Measurements from ENCODE around the gene SGO2. TPM values are rescaled to one million over a fixed set of nuclear protein-coding genes. Genes with fewer than 3 reads are reported as not detected.

The SGO2 gene
- total and polyA plus RNA-seq, 9 of the 15 experiments (the other 6 are each of a cell fraction or from before 2014, with no cell fraction given) = 14.5 to 25.9 (median 16.6) TPM

DNA sequence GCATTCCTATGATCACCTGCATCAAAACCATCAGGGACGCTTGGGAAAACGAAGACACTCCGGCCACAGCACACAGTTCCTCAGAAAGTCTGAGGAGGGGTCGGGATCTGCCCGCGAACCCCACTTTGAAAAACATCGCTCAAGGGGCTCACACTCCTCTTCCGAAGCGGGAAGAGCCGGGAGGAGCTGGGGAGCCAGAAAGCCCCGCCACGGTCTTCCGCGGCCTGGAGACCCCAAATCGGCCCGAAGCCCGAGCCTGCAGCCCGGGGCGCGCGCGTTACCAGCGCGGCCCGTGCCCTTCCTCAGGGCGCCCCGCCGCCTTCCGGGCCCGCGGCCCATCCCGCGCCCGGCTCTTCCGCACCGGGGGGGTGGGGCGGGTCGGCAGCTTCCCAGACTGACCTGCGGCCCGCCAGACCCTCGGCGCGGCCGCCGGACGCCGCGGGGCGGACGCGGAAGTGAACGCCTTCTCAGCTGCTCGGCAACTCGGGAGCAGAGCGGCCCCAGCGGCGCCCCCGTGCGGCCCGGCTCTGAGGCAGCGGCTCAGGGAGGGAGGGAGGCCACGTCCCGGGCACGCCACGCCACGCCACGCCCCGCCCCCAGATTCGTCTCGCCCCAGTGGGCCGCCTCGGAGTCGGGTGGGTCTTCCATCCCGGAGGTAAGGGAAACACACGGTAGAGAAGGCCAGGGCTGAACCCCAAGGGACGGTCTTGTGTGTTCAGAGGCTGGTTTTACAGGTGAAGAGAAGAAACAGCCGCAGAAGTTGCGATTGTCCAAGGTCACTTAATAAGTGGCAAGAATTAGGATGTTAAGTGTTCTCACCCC lies 16.2 kb upstream of the SGO2 start, which contains the start of gene KCTD18 (continued):
- TF ChIP-seq TARDBP (IDR thresholded peaks at IDR 0.05) (peak; percentile 94), ETV5 (CRISPR knock-in tag; IDR thresholded peaks at IDR 0.05; ENCODE audit: low read depth) (peak; percentile 68), ETV6 (IDR thresholded peaks at IDR 0.05; ENCODE audit: borderline replicate concordance in 1 of 2, low read depth in 2 of 2, low read length in 1 of 2) (peak; percentile 61 to 73; a peak in 2 of 4 replicates), ETV6 (CRISPR knock-in tag; IDR thresholded peaks at IDR 0.05; ENCODE audit: borderline replicate concordance) (no peak), BRD4 (IDR thresholded peaks at IDR 0.05) (no peak), KDM1A (IDR thresholded peaks at IDR 0.05) (no peak), CCAR2 (IDR thresholded peaks at IDR 0.05; ENCODE audit: low read depth, low read length) (no peak), ZNF124 (CRISPR knock-in tag; IDR thresholded peaks at IDR 0.05) (no peak), ZKSCAN3 (CRISPR knock-in tag; IDR thresholded peaks at IDR 0.05) (no peak), MCM5 (IDR thresholded peaks at IDR 0.05; ENCODE audit: low read depth) (no peak), SMARCA5 (IDR thresholded peaks at IDR 0.05) (no peak), ZBTB7A (IDR thresholded peaks at IDR 0.05; ENCODE audit: borderline replicate concordance, control insufficient read depth, low read depth, low read length) (peak; percentile 87), ZNF253 (CRISPR knock-in tag; conservative IDR thresholded peaks at IDR 0.05) (no peak), NONO (IDR thresholded peaks at IDR 0.05; ENCODE audit: low read depth in 2 of 2, low read length in 1 of 2) (0 out of 4 replicates have a peak, but pooled peaks of 1 of the 2 experiments have one; percentile 31), NELFE (IDR thresholded peaks at IDR 0.05; ENCODE audit: insufficient read depth, insufficient read length) (no peak), GTF2E2 (tag; IDR thresholded peaks at IDR 0.05) (no peak), CBX5 (IDR thresholded peaks at IDR 0.05; ENCODE audit: borderline replicate concordance, low read depth) (no peak), NCOR1 (IDR thresholded peaks at IDR 0.05) (0 out of 2 replicates have a peak, but pooled peaks have one; percentile 10), ZNF780A (CRISPR knock-in tag; IDR thresholded peaks at IDR 0.05) (no peak), SRF (CRISPR knock-in tag; IDR thresholded peaks at IDR 0.05) (no peak; a peak in 1 of 4 replicates), ZNF41 (CRISPR knock-in tag; conservative IDR thresholded peaks at IDR 0.05) (no peak), NFE2 (IDR thresholded peaks at IDR 0.05; ENCODE audit: low read depth) (no peak), TAF1 (IDR thresholded peaks at IDR 0.05; ENCODE audit: control insufficient read depth, extremely low read depth, insufficient read depth, low read length, severe bottlenecking) (peak; percentile 65)
- TF ChIP-seq, protein P1, sequence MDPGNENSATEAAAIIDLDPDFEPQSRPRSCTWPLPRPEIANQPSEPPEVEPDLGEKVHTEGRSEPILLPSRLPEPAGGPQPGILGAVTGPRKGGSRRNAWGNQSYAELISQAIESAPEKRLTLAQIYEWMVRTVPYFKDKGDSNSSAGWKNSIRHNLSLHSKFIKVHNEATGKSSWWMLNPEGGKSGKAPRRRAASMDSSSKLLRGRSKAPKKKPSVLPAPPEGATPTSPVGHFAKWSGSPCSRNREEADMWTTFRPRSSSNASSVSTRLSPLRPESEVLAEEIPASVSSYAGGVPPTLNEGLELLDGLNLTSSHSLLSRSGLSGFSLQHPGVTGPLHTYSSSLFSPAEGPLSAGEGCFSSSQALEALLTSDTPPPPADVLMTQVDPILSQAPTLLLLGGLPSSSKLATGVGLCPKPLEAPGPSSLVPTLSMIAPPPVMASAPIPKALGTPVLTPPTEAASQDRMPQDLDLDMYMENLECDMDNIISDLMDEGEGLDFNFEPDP (CRISPR knock-in tag; IDR thresholded peaks at IDR 0.05) = no peak
- TF ChIP-seq, protein P2, sequence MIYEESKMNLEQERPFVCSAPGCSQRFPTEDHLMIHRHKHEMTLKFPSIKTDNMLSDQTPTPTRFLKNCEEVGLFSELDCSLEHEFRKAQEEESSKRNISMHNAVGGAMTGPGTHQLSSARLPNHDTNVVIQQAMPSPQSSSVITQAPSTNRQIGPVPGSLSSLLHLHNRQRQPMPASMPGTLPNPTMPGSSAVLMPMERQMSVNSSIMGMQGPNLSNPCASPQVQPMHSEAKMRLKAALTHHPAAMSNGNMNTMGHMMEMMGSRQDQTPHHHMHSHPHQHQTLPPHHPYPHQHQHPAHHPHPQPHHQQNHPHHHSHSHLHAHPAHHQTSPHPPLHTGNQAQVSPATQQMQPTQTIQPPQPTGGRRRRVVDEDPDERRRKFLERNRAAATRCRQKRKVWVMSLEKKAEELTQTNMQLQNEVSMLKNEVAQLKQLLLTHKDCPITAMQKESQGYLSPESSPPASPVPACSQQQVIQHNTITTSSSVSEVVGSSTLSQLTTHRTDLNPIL (CRISPR knock-in tag; IDR thresholded peaks at IDR 0.05) = no peak
- TF ChIP-seq, protein P3, sequence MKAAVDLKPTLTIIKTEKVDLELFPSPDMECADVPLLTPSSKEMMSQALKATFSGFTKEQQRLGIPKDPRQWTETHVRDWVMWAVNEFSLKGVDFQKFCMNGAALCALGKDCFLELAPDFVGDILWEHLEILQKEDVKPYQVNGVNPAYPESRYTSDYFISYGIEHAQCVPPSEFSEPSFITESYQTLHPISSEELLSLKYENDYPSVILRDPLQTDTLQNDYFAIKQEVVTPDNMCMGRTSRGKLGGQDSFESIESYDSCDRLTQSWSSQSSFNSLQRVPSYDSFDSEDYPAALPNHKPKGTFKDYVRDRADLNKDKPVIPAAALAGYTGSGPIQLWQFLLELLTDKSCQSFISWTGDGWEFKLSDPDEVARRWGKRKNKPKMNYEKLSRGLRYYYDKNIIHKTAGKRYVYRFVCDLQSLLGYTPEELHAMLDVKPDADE (conservative IDR thresholded peaks at IDR 0.05; ENCODE audit: control insufficient read depth, low read depth, low read length) = peak; percentile 78

All from K562 (cell line).